CD1c-positive myeloid dendritic cell (primary cell): ENCODE results near the gene NFE2L3.
A peak's percentile ranks its signal among the peaks of the same experiment; 100 is the strongest.
"Not testable (repeated sequence)": the region's sequence is repeated elsewhere in the genome, so short reads cannot be mapped to it uniquely, and the experiment has no call there.

ENCODE experiments used
- DNase-seq: peaks from one replicate; pipeline ENCODE4 v3.0.0-alpha.2; 2016; ENCODE audit errors: extremely low spot score

NFE2L3 gene

GRCh38 chr7:26186364-26187311 lies 34.6 kb downstream of the NFE2L3 start:
- no peak for DNase-seq

DNA sequence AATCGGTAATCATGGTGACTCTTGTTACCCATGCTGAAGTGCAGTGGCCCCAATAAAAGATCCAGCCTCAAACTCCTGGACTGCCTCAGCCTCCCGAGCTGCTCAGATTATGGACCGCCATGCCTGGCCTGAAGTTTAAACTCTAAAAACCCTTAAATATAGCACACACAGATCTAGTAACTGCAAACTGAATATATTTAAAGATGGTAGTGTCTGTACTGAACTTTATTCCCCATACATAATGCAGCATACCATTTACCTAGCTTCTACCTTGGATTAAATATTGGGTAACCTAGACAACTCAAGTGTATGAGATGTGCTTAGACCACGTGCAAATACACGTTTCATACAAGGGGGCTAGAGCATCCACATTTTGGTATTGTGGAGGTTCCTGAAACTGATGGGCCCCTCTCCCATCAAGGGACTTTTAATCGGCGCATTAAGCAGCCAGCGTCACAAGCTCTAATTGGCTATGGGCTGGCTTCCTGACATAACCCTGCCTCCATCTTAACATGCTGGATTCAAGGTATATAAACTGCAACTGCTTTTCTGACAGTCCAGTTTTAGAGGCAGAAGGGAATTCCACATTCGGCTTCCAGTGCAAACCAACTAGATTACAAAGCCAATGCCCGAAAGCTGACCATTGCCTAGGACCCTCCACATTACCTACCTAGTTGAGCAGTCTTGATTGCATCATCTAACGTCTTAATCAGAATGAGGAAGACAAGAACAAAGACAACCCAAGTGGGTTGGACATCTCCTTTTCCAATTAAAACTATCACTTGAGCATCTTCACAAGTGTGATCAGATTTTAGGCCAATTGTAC lies 35.6 kb downstream of the NFE2L3 start:
- DNase-seq = peak; percentile 21

DNA sequence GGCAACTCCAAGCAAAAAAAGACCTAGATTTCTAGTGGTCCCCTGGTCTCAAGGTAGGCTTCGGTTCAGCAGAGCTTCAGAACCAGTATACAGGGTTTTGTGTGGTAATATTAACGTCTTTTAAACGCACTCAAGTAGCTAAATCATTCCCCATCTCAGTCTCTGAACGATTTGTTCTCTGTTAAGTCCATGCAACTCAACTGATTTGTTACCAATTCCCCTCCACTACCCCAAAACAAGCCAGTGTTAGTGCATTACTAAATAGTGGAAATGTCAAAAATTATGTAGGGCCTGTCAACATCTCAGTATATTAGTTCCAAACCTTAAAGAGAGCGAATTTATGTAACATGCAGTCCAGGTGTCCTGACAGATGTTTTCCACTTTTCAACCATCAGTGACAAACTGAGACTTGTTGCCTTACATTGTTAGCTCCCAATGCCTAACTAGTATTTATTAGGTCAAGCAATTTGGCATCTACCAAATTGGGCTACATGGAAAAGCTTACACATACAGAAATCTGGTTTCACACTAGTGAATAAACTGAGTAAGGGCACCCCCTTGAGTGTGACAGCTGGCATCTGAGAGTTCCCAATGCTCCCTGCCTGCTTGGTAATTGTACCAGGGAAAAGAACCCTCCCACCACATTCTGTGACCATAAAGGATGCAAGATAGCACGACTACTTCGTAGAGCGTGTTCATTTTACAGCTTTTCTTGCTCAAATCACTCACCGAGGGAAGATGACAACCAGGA lies 36.4 kb downstream of the NFE2L3 start:
- no peak for DNase-seq

DNA sequence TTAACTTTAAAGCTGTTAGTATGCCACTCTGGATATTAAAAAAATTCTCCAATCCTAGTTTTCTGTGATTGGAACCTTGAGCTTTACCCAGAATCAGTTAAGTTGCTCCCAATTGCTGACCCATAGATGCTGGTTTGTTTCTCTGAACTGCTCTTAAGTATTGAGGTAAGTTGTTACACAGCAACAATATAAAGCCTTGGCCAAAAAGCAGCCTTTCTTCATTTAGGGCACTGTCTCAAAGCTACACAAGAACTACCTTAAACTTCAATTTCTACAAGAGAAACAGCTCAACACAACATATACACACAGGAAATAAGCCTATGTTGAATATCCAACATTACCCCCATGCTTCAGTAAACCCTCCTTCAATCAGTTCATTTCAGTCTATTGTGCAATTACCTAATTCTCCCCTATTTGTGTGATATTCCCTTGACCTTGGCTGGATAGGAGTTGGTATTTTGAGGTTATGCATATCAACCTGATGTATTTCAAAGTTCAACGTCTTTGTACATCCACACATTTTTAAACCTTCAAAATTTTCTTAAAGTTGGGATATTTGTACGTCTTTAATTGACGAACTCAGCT lies 37.1 kb downstream of the NFE2L3 start:
- DNase-seq = no peak

DNA sequence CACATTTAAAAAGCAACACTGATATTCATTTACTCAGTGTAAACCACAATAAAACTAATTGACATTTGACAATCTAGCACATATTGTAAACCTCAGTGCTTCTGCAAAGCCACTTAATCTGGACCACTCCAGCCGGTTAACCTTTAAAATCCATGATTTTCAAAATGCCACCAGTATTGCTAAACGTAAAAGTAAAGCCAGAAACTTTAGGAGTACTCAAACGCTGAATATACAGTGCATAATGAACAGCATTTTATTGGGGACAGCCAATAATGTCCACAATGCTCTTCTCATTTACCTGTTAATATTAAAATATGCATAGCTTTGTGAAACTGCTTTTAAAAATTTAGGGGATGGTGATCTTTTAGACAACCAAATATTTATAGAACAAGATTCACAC lies 37.7 kb downstream of the NFE2L3 start:
- peak; percentile 7 for DNase-seq

DNA sequence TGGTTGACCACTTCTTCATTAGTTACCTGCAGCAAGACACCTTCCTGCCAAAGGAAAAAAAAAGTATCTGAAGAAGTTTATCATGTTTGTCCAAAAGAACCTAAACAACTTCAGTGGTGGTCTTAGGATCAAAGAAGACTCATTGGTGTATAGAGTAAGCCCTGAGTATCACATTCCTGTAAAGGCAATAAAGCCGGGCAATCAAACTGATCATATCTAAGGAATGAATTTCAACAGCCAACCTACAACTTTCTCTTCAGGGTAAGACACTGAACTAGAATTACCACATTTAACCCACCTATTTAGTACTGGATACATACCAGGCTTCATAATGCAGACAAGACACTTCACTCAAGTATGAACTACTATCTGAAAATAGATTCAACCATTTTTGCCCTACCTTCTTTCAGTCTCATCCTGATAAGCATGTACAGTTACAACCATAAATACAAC lies 38.4 kb downstream of the NFE2L3 start:
- peak; percentile 1 for DNase-seq

- DNase-seq = no peak
These were observed 39.4 kb downstream of the NFE2L3 start for GRCh38 chr7:26191233-26191973.

DNA sequence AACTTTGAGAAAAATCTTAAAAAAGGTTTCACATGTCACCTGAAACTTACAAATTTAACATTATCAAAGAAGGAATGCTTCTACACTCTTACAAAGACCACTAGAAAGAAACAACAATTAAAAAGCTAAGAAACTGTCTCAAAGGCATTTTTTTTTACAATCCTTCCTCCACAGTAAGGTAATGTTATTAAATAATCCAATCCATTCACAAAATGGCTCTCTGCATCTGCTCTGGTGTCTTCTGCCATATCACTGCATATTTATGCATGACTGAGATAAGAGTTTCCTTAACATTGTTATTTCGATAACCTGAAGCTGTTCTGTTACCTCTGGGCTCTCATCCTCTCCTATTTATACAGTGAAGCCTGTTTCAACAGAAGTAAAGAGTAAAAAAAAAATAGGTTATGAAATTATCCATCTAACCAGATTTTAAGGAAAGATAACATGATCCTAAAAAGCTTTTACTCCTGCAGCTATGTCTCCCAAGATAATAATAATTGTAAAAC lies 40.0 kb downstream of the NFE2L3 start:
- DNase-seq = no peak

GRCh38 chr7:26192485-26193087 lies 40.6 kb downstream of the NFE2L3 start:
- DNase-seq = peak; percentile 66

DNA sequence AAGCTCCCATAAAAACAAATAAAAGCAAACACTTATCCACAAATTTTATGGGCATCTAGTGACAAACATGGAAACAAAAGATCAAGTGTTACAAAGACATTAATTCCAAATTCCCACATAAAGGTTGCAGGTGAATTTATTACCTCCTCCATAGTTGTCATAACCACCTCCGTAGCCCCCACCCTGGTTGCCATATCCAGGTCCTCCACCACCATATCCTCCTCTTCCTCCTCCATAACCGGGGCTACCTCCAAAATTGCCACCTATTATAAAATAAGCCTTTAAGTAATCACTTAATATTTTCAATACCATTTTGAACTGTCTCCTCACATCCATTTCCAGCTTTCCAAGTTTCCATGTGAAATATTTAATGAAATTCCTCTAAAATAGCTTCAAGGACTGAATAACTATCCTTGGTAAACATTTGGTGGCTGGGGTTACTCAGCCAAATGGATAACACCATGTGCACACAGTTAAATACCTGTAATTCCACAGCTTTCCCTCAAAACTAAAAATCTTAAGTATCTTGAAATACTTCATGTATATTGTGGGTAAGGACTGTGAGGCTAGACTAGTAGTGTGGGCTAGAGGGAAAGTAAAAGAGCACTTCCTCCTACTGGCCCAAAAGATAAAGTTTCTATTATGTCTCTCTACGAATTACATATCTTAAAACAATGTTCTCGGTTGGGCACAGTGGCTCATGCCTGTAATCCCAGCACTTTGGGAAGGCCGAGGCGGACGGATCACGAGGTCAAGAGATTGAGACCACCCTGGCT lies 41.6 kb downstream of the NFE2L3 start:
- DNase-seq = no peak

- not testable (repeated sequence) for DNase-seq
These were observed 42.8 kb downstream of the NFE2L3 start for GRCh38 chr7:26194764-26195163.

DNA sequence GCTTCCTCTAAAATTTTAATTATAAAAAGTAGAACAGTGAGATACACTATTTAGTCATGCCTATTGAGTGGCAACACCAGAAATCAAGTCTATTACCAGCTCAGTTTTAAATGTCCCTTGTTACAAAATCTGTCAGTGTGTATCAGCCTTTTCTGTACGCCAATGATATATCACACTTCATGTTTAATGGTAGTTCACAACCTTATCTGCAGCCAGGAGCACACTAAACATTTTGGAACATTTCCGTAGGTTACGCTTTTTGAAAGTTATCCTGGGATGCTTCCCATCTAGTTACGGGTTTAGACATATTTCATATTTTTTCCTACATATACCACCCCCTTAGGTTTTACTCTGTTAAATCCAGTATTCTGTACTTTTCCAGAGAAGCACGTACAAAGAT lies 43.2 kb downstream of the NFE2L3 start:
- DNase-seq = no peak

DNA sequence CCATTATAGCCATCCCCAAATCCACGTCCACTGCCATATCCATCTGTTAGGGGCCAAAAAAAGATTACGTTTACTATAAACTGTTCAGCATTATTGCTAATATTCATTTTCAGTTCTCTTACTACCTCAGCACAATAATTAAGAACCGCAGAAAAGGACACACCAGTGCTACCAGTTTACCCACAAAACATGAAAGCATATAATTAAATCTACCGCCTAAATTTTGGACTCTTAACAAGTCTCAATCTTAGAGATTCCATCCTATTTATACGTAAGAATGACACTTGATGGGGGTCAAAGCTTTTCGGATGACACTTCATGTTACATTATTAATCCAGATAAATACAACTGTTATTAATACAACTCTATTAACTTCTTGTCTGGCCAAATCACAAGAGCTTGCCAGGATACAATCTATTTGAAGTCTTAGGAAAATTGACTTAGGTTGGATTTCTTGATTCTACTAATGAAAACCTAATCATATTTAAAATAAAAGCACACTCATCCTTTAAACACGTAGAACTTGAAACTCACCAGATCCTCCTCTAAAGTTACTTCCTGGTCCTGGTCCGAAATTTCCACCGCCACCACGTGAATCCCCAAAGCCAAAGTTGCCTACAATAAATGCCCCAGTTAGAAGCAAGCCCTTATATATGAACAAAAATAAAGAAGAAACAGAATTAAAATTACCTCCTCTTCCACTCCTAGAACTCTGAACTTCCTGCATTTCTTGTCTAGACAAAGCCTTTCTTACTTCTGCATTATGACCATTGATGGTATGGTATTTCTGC lies 44.1 kb downstream of the NFE2L3 start:
- DNase-seq = no peak

DNA sequence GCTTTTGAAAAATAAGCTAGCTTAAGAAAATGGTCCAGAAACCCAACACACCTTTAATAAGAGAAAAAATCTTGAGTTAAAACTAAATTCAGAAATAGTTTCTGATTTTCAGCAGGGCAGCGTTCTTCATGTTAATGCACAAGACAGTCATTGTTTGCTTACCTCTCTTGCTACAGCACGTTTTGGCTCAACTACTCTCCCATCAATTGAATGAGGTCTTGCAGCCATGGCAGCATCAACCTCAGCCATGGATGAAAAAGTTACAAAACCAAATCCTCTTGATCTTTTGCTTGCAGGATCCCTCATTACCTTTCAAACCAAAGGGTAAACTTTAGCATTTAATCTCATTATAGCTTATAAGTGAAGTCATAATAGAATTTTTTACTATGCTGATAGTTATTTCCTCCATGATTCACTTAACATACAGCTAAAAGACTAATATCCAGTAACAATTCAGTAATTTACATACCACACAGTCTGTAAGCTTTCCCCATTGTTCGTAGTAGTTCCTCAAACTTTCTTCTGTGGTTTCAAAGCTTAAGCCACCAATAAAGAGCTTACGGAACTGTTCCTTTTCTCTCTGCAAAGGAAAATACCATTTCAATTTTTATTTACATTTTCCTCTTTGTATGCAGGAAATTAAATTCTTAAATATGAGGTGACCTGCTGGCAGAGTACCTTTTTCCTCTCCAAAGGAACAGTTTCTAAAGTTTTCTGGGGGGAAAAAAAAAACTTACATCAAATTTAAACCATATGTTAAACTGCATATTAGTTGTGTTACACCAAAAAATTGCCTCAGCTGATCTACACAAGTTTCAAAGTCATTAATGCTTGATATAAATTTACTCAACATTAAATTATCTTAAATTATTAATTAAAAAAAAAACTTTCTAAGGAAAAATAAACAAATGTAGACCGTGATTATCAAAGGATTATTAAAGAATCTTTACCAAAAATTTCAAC lies 45.4 kb downstream of the NFE2L3 start:
- peak; percentile 83 for DNase-seq

GRCh38 chr7:26198133-26198780 lies 46.3 kb downstream of the NFE2L3 start:
- peak; percentile 72 for DNase-seq

DNA sequence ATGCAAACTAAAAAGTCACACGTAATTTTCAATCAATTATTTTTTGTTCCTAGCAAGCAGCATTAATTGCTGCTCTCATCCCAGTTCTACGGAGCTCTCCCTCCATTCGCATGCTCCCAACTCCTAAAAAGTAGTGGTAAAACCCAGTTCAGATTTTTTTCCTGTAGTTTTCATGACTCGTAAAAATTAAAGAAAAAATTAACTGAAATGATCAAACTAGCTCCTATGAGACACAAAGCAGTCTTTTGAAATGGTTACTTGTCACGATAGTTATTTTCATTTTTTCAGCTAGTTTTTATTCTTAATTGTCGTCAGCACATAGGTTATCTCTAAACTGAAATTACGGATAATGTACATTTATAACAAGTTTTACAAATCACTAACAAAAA lies 46.8 kb downstream of the NFE2L3 start:
- no peak for DNase-seq
